Hepatocyte (in vitro differentiated cells): ENCODE data around the gene ABL1. TPM values are rescaled to one million over a fixed set of nuclear protein-coding genes. Genes with fewer than 3 reads are reported as not detected.
A peak's percentile ranks its signal among the peaks of the same experiment; 100 is the strongest.

Source experiments
- DNase-seq: peaks from one replicate; pipeline ENCODE4 v3.0.0-alpha.2; 2016; ENCODE audit warnings: low spot score
- H2AFZ ChIP-seq: fragments of 200-600 bp; sonication (generic); 2 replicates; pipeline ENCODE4 v1.6.0; 2016; ENCODE audit warnings: antibody characterized with exemption, mild to moderate bottlenecking
- H3K27ac ChIP-seq: fragments of 200-600 bp; sonication (generic); 2 replicates; pipeline ENCODE4 v1.5.1; 2016; ENCODE audit warnings: mild to moderate bottlenecking
- H3K27me3 ChIP-seq: fragments of 200-600 bp; sonication (generic); 2 replicates; pipeline ENCODE4 v1.6.1; 2016
- H3K36me3 ChIP-seq: fragments of 200-600 bp; sonication (generic); replicated peaks from 2 replicates; pipeline ENCODE4 v1.5.1; 2016; ENCODE audit warnings: low read depth; ENCODE audit not compliant: insufficient read depth
- H3K4me1 ChIP-seq: fragments of 200-600 bp; sonication (generic); 2 replicates; pipeline ENCODE4 v1.5.1; 2016; ENCODE audit warnings: mild to moderate bottlenecking, moderate library complexity; ENCODE audit not compliant: insufficient read depth
- H3K4me2 ChIP-seq: fragments of 200-600 bp; sonication (generic); 2 replicates; pipeline ENCODE4 v1.6.0; 2016
- H3K4me3 ChIP-seq: fragments of 200-600 bp; sonication (generic); 2 replicates; pipeline ENCODE4 v1.5.1; 2016; ENCODE audit warnings: mild to moderate bottlenecking
- H3K79me2 ChIP-seq: fragments of 200-600 bp; sonication (generic); 2 replicates; pipeline ENCODE4 v1.6.0; 2017; ENCODE audit warnings: mild to moderate bottlenecking
- H3K9me2 ChIP-seq: fragments of 200-600 bp; sonication (generic); replicated peaks from 2 replicates; pipeline ENCODE4 v1.6.0; 2017; ENCODE audit warnings: mild to moderate bottlenecking; ENCODE audit not compliant: insufficient read depth
- H3K9me3 ChIP-seq: fragments of 200-600 bp; sonication (generic); 2 replicates; pipeline ENCODE4 v1.5.1; 2016; ENCODE audit warnings: low read depth, mild to moderate bottlenecking
- H4K20me1 ChIP-seq: fragments of 200-600 bp; sonication (generic); 2 replicates; pipeline ENCODE4 v1.6.0; 2016; ENCODE audit warnings: mild to moderate bottlenecking; ENCODE audit not compliant: insufficient read depth, poor library complexity, severe bottlenecking
- EZH2 ChIP-seq: fragments of 200-600 bp; sonication (generic); IDR thresholded peaks from 2 replicates; pipeline ENCODE4 v1.6.1; 2016; ENCODE audit warnings: antibody characterized with exemption, mild to moderate bottlenecking, borderline replicate concordance
- EZH2phosphoT487 ChIP-seq: fragments of 200-600 bp; sonication (generic); IDR thresholded peaks from one replicate; pipeline ENCODE4 v1.6.1; 2018; ENCODE audit warnings: antibody characterized with exemption, mild to moderate bottlenecking, low read depth, moderate library complexity; ENCODE audit not compliant: unreplicated experiment, severe bottlenecking
- WGBS: methylation state at CpG from one replicate; pipeline ENCODE4 v1.1.6; 2016; ENCODE audit warnings: low lambda C conversion rate; ENCODE audit errors: missing lambda C conversion rate; 5-methylcytosine and 5-hydroxymethylcytosine counted together
- polyA plus RNA-seq: library from polyadenylated mRNA; unstranded; fragments of >200 nt; fragmentation: Nextera tagmentation; extraction: Ambion mirVana; gene quantifications from 2 replicates; pipeline ENCODE4 v1.2.1, GENCODE V29; 2016
- total RNA-seq: library from RNA; depleted of rRNA; stranded (reverse); fragments of >200 nt; gene quantifications from 2 replicates; pipeline ENCODE4 v1.2.3, GENCODE V29; 2014
- TF ChIP-seq, protein P1 (sequence below): fragments of 200-600 bp; sonication (generic); IDR thresholded peaks from 2 replicates; pipeline ENCODE4 v1.5.1; 2016; ENCODE audit warnings: antibody characterized with exemption, mild to moderate bottlenecking; ENCODE audit not compliant: poor library complexity

The ABL1 gene
- total and polyA plus RNA-seq, 2 experiments from 2014 or later, result 43.2 to 46.6 TPM

DNA sequence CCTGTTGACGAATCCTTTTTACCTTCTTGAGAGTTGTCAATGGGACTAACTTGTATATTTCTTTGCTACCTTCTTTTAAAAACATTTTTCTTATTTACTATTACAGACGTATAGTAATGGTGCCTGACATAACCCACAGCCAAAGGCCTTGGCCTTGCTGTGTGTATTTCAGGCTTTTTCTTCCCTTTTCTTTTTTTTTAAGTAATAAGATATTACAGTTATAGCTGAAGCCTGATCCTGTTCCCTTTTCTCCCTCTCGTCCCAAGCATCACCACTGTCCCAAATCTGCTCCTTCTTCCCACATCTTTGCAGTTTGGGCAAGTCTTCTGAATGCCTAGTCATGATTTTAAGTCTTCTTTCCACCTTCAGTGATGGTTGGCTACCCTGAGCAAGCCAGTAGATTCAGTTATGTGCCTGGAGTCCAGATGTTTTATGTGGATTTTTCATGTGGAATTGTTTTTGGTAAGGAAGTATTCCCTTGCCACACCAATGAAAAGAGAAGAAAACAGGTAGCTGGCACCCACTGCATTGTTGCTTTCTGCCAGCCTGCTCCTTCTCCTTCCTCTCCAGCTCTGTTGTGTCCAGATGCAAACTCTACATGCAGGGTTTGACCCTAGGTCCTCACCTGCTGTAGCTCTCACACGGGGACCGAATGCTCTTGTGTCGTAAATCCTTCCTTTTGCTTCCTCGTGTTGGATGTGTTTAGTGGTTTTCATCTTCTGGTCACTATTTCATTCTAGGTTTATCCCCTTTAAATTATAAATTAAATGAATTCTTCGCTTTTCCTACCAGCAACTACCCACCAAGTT, 26.5 kb downstream of the ABL1 start:
- H4K20me1 ChIP-seq, result peaks cover 68% of the 10 kb centered on the region
- 83% methylated on average over 8 of the region's 8 CpGs for WGBS
- H3K27ac ChIP-seq, result peak overlapping the region; percentile 26
- no peaks in the 10 kb centered on the region for H3K36me3 ChIP-seq
- no peak overlapping the region for H2AFZ ChIP-seq
- no peak overlapping the region for H3K4me3 ChIP-seq
- H3K4me1 ChIP-seq, result peaks cover 9% of the 10 kb centered on the region
- no peak for DNase-seq
- H3K9me3 ChIP-seq, result no peaks in the 10 kb centered on the region
- no peaks in the 10 kb centered on the region for H3K27me3 ChIP-seq
- no peaks in the 10 kb centered on the region for H3K9me2 ChIP-seq
- no peak for TF ChIP-seq EZH2phosphoT487
- no peak for TF ChIP-seq EZH2
- TF ChIP-seq, protein P1, sequence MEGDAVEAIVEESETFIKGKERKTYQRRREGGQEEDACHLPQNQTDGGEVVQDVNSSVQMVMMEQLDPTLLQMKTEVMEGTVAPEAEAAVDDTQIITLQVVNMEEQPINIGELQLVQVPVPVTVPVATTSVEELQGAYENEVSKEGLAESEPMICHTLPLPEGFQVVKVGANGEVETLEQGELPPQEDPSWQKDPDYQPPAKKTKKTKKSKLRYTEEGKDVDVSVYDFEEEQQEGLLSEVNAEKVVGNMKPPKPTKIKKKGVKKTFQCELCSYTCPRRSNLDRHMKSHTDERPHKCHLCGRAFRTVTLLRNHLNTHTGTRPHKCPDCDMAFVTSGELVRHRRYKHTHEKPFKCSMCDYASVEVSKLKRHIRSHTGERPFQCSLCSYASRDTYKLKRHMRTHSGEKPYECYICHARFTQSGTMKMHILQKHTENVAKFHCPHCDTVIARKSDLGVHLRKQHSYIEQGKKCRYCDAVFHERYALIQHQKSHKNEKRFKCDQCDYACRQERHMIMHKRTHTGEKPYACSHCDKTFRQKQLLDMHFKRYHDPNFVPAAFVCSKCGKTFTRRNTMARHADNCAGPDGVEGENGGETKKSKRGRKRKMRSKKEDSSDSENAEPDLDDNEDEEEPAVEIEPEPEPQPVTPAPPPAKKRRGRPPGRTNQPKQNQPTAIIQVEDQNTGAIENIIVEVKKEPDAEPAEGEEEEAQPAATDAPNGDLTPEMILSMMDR, result no peak
- no peak overlapping the region for H3K4me2 ChIP-seq
- peaks cover 78% of the 10 kb centered on the region for H3K79me2 ChIP-seq

DNA sequence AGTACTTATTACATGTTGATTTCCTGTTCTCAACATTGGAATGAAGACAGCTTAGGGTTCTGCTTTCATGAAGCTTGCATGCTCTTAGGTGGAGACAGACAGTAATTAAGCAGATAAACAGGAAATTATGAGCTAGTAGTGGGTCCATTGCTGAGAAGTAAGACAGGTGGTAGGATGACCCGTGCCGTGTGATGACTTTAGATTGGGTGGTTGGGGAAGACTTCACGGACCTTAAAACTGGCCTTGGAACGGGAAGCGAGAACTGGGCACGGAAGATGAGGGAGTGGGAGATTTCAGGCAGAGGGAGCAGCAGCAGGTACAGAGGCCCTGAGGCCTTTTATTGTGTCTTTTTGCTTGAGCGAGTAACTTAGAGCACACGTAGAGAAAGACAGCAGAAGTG, 27.2 kb downstream of the ABL1 start:
- H3K79me2 ChIP-seq, result peaks cover 77% of the 10 kb centered on the region
- 94% methylated on average over 8 of the region's 8 CpGs for whole genome bisulfite sequencing

DNA sequence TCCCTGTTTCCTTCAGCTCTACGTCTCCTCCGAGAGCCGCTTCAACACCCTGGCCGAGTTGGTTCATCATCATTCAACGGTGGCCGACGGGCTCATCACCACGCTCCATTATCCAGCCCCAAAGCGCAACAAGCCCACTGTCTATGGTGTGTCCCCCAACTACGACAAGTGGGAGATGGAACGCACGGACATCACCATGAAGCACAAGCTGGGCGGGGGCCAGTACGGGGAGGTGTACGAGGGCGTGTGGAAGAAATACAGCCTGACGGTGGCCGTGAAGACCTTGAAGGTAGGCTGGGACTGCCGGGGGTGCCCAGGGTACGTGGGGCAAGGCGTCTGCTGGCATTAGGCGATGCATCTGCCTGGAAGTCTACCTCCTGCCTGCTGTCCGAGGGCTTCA, 27.7 kb downstream of the ABL1 start:
- Histone ChIP-seq H3K4me1 (peaks cover 9% of the 10 kb centered on the region), H3K9me3 (no peaks in the 10 kb centered on the region), H3K4me3 (no peak overlapping the region), H3K9me2 (no peaks in the 10 kb centered on the region), H3K4me2 (no peak overlapping the region), H2AFZ (no peak overlapping the region), H3K27ac (no peak overlapping the region), H4K20me1 (peaks cover 66% of the 10 kb centered on the region), H3K27me3 (no peaks in the 10 kb centered on the region), H3K36me3 (no peaks in the 10 kb centered on the region), H3K79me2 (peaks cover 77% of the 10 kb centered on the region)
- DNase-seq, result no peak
- WGBS, result 96% methylated on average over 23 of the region's 23 CpGs
- TF ChIP-seq, protein P1, result no peak
- TF ChIP-seq EZH2 (no peak), EZH2phosphoT487 (no peak)

More for the DNA sequence above, 27.2 kb downstream of the ABL1 start:
- no peaks in the 10 kb centered on the region for H3K9me3 ChIP-seq
- no peaks in the 10 kb centered on the region for H3K9me2 ChIP-seq
- no peaks in the 10 kb centered on the region for H3K36me3 ChIP-seq
- no peak overlapping the region for H3K27ac ChIP-seq
- TF ChIP-seq EZH2 (no peak), EZH2phosphoT487 (no peak)
- TF ChIP-seq, protein P1, result no peak
- H3K4me3 ChIP-seq, result no peak overlapping the region
- peaks cover 9% of the 10 kb centered on the region for H3K4me1 ChIP-seq
- peaks cover 68% of the 10 kb centered on the region for H4K20me1 ChIP-seq
- H3K27me3 ChIP-seq, result no peaks in the 10 kb centered on the region
- DNase-seq, result no peak
- H2AFZ ChIP-seq, result no peak overlapping the region
- H3K4me2 ChIP-seq, result no peak overlapping the region
